HepG2 (cell line): ENCODE measurements around the gene TMEM107. TPM values are rescaled to one million over a fixed set of nuclear protein-coding genes. Genes with fewer than 3 reads are reported as not detected.
A peak's percentile ranks its signal among the peaks of the same experiment; 100 is the strongest.

Experiments
- KDM2A ChIP-seq: sonication (generic); formaldehyde crosslinking; IDR thresholded peaks from 2 replicates; pipeline ENCODE4 v1.4.0; 2020; ENCODE audit warnings: low read depth, missing genetic modification reagents, borderline replicate concordance
- POGZ ChIP-seq: sonication (generic); formaldehyde crosslinking; IDR thresholded peaks from 2 replicates; pipeline ENCODE4 v1.4.0; 2020; ENCODE audit warnings: mild to moderate bottlenecking, missing genetic modification reagents
- RBM39 ChIP-seq: fragments of 200-400 bp; formaldehyde crosslinking; IDR thresholded peaks from one replicate; pipeline ENCODE4 v1.6.1; 2018; ENCODE audit warnings: antibody characterized with exemption, mild to moderate bottlenecking, low read depth, low read length; ENCODE audit not compliant: poor library complexity, severe bottlenecking
- SAFB2 ChIP-seq: sonication (generic); formaldehyde crosslinking; IDR thresholded peaks from 2 replicates; pipeline ENCODE4 v1.5.1; 2020; ENCODE audit warnings: missing genetic modification reagents, low read depth, mild to moderate bottlenecking, borderline replicate concordance
- SMC3 ChIP-seq: IDR thresholded peaks from 2 replicates; pipeline ENCODE4 v1.6.1; 2011; ENCODE audit warnings: low read length, improper control_type of control experiment
- SOX5 ChIP-seq: IDR thresholded peaks from 2 replicates; pipeline ENCODE4 v1.6.1; 2016; ENCODE audit warnings: borderline replicate concordance
- SOX6 ChIP-seq, 2 experiments: fragments of 450-650 bp in 1 of 2; sonication (generic) in 1 of 2; formaldehyde crosslinking in 1 of 2; IDR thresholded peaks; 2 replicates each; pipeline versions ENCODE4 v1.4.0 to v1.6.1; 2017 to 2020; ENCODE audit warnings: antibody characterized with exemption in 1 of 2, mild to moderate bottlenecking in 1 of 2, missing genetic modification reagents in 1 of 2
- ZFP37 ChIP-seq: sonication (generic); formaldehyde crosslinking; IDR thresholded peaks from 2 replicates; pipeline ENCODE4 v1.4.0; 2020; ENCODE audit warnings: missing genetic modification reagents, borderline replicate concordance
- ZKSCAN5 ChIP-seq: sonication (generic); formaldehyde crosslinking; IDR thresholded peaks from 2 replicates; pipeline ENCODE4 v1.5.1; 2020; ENCODE audit warnings: mild to moderate bottlenecking, missing genetic modification reagents
- ZMYM2 ChIP-seq: sonication (generic); formaldehyde crosslinking; IDR thresholded peaks from 2 replicates; pipeline ENCODE4 v1.8.0; 2022; ENCODE audit warnings: mild to moderate bottlenecking, missing genetic modification reagents
- ZMYM3 ChIP-seq: sonication (generic); formaldehyde crosslinking; IDR thresholded peaks from 2 replicates; pipeline ENCODE4 v1.5.1; 2020; ENCODE audit warnings: mild to moderate bottlenecking, missing genetic modification reagents
- ZNF251 ChIP-seq: sonication (generic); formaldehyde crosslinking; IDR thresholded peaks from 2 replicates; pipeline ENCODE4 v1.9.0; 2021; ENCODE audit warnings: mild to moderate bottlenecking, missing genetic modification reagents
- ZNF263 ChIP-seq: sonication (generic); formaldehyde crosslinking; IDR thresholded peaks from 2 replicates; pipeline ENCODE4 v1.4.0; 2020; ENCODE audit warnings: missing genetic modification reagents
- ZNF331 ChIP-seq: sonication (generic); formaldehyde crosslinking; IDR thresholded peaks from 2 replicates; pipeline ENCODE4 v1.4.0; 2020; ENCODE audit warnings: missing genetic modification reagents
- ZNF572 ChIP-seq: sonication (generic); formaldehyde crosslinking; IDR thresholded peaks from 2 replicates; pipeline ENCODE4 v1.5.1; 2020; ENCODE audit warnings: mild to moderate bottlenecking, missing genetic modification reagents
- ZNF615 ChIP-seq: sonication (generic); formaldehyde crosslinking; IDR thresholded peaks from 2 replicates; pipeline ENCODE4 v1.5.0; 2020; ENCODE audit warnings: mild to moderate bottlenecking, missing genetic modification reagents, borderline replicate concordance
- polyA plus RNA-seq, 8 experiments: library from polyadenylated mRNA; depleted of rRNA in 3 of 8; stranded (reverse) in 7 of 8; unstranded in 1 of 8; fragments of >200 nt; fragmentation: Illumina TruSeq in 4 of 8; extraction: Trizol in 4 of 8; gene quantifications; 2 replicates each; pipeline versions ENCODE4 v1.2.1 to v1.2.3, GENCODE V29; 2011 to 2016; ENCODE audit warnings: low read depth in 4 of 8, missing spikeins in 1 of 8, mixed read lengths in 1 of 8; ENCODE audit not compliant: insufficient read depth in 1 of 8
- total RNA-seq, 5 experiments: library from RNA; depleted of rRNA; stranded (reverse); fragments of >200 nt; fragmentation: Illumina TruSeq; extraction: Trizol; gene quantifications; 2 replicates each; pipeline ENCODE4 v1.2.3, GENCODE V29; 2016; ENCODE audit warnings: low read depth in 1 of 5
- TF ChIP-seq, protein P1 (sequence below): IDR thresholded peaks from 2 replicates; pipeline ENCODE4 v1.6.1; 2016; ENCODE audit warnings: low read depth, control low read depth
- TF ChIP-seq, protein P2 (sequence below): sonication (generic); formaldehyde crosslinking; IDR thresholded peaks from 2 replicates; pipeline ENCODE4 v1.4.0; 2020; ENCODE audit warnings: missing genetic modification reagents, mild to moderate bottlenecking, borderline replicate concordance
- TF ChIP-seq, protein P3 (sequence below): IDR thresholded peaks from 2 replicates; pipeline ENCODE4 v1.6.1; 2016; ENCODE audit warnings: missing compliant biosample characterization, missing genetic modification reagents, borderline replicate concordance
- TF ChIP-seq, protein P4 (sequence below): sonication (generic); formaldehyde crosslinking; IDR thresholded peaks from 2 replicates; pipeline ENCODE4 v1.9.0; 2022; ENCODE audit warnings: missing genetic modification reagents, mild to moderate bottlenecking, borderline replicate concordance
- TF ChIP-seq, protein P5 (sequence below): sonication (generic); formaldehyde crosslinking; conservative IDR thresholded peaks from 2 replicates; pipeline ENCODE4 v1.4.0; 2020; ENCODE audit warnings: missing genetic modification reagents

TMEM107 gene
- total and polyA plus RNA-seq, 2 of the 13 experiments (the other 11 are each of a cell fraction or from before 2014, with no cell fraction given) = 7.2 to 15.3 TPM

DNA sequence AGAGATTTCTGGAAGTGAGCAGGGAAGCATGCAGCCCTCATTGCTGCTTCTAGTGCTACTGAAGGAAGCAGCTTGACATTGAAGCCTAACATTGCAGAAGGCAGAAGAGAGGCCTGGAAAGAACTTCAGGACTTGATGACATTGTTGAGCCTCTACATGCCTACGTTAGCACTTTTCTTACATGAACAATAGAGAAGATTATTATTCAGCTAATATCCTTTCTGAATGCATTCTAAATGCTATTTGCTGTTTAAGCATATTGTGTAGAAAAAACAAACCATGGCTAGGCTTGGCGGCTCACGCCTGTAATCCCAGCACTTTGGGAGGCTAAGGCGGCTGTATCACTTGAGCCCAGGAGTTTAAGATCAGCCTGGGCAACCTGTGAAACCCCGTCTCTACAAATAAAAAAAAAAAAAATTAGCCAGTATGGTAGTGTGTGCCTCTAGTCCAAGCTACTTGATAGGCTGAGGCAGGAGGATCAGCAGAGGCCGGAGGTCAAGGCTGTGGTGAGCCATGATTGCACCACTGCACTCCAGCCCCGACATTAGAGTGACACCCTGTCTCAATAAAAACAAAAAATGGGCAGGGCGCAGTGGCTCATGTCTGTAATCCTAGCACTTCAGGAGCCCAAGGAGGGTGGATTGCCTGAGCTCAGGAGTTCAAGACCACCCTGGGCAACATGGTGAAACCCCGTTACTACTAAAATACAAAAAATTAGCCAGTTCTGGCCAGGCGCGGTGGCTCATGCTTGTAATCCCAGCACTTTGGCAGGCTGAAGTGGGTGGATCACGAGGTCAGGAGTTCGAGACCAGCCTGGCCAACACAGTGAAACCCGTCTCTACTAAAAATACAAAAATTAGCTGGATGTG lies 36.4 kb upstream of the TMEM107 start (continued):
- TF ChIP-seq, protein P1, sequence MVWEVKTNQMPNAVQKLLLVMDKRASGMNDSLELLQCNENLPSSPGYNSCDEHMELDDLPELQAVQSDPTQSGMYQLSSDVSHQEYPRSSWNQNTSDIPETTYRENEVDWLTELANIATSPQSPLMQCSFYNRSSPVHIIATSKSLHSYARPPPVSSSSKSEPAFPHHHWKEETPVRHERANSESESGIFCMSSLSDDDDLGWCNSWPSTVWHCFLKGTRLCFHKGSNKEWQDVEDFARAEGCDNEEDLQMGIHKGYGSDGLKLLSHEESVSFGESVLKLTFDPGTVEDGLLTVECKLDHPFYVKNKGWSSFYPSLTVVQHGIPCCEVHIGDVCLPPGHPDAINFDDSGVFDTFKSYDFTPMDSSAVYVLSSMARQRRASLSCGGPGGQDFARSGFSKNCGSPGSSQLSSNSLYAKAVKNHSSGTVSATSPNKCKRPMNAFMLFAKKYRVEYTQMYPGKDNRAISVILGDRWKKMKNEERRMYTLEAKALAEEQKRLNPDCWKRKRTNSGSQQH (CRISPR knock-in tag) = no peak
- TF ChIP-seq POGZ (peak; percentile 65; the same call in 1 of the 2 replicates), ZNF331 (CRISPR knock-in tag) (no peak), ZMYM3 (peak; percentile 73; the same call in 1 of the 2 replicates), RBM39 (no peak), ZNF251 (no peak), SAFB2 (CRISPR knock-in tag) (no peak), ZMYM2 (CRISPR knock-in tag) (peak; percentile 95), ZNF615 (CRISPR knock-in tag) (no peak), KDM2A (CRISPR knock-in tag) (peak; percentile 56), ZNF572 (CRISPR knock-in tag) (no peak), SMC3 (peak; percentile 29; the same call in 1 of the 2 replicates), SOX6 (IDR thresholded peaks at IDR 0.05) (no peak), SOX6 (CRISPR knock-in tag; IDR thresholded peaks at IDR 0.05) (peak; percentile 85), ZKSCAN5 (CRISPR knock-in tag) (no peak), ZNF263 (CRISPR knock-in tag) (no peak), ZFP37 (CRISPR knock-in tag) (no peak), SOX5 (CRISPR knock-in tag) (no peak)
- TF ChIP-seq, protein P2, sequence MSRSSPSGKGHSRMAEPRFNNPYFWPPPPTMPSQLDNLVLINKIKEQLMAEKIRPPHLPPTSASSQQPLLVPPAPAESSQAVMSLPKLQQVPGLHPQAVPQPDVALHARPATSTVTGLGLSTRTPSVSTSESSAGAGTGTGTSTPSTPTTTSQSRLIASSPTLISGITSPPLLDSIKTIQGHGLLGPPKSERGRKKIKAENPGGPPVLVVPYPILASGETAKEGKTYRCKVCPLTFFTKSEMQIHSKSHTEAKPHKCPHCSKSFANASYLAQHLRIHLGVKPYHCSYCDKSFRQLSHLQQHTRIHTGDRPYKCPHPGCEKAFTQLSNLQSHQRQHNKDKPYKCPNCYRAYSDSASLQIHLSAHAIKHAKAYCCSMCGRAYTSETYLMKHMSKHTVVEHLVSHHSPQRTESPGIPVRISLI (CRISPR knock-in tag) = peak; percentile 95
- TF ChIP-seq, protein P3, sequence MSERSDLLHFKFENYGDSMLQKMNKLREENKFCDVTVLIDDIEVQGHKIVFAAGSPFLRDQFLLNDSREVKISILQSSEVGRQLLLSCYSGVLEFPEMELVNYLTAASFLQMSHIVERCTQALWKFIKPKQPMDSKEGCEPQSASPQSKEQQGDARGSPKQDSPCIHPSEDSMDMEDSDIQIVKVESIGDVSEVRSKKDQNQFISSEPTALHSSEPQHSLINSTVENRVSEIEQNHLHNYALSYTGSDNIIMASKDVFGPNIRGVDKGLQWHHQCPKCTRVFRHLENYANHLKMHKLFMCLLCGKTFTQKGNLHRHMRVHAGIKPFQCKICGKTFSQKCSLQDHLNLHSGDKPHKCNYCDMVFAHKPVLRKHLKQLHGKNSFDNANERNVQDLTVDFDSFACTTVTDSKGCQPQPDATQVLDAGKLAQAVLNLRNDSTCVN = peak; percentile 74
- TF ChIP-seq, protein P4, sequence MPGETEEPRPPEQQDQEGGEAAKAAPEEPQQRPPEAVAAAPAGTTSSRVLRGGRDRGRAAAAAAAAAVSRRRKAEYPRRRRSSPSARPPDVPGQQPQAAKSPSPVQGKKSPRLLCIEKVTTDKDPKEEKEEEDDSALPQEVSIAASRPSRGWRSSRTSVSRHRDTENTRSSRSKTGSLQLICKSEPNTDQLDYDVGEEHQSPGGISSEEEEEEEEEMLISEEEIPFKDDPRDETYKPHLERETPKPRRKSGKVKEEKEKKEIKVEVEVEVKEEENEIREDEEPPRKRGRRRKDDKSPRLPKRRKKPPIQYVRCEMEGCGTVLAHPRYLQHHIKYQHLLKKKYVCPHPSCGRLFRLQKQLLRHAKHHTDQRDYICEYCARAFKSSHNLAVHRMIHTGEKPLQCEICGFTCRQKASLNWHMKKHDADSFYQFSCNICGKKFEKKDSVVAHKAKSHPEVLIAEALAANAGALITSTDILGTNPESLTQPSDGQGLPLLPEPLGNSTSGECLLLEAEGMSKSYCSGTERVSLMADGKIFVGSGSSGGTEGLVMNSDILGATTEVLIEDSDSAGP = peak; percentile 50; the same call in 1 of the 2 replicates
- TF ChIP-seq, protein P5, sequence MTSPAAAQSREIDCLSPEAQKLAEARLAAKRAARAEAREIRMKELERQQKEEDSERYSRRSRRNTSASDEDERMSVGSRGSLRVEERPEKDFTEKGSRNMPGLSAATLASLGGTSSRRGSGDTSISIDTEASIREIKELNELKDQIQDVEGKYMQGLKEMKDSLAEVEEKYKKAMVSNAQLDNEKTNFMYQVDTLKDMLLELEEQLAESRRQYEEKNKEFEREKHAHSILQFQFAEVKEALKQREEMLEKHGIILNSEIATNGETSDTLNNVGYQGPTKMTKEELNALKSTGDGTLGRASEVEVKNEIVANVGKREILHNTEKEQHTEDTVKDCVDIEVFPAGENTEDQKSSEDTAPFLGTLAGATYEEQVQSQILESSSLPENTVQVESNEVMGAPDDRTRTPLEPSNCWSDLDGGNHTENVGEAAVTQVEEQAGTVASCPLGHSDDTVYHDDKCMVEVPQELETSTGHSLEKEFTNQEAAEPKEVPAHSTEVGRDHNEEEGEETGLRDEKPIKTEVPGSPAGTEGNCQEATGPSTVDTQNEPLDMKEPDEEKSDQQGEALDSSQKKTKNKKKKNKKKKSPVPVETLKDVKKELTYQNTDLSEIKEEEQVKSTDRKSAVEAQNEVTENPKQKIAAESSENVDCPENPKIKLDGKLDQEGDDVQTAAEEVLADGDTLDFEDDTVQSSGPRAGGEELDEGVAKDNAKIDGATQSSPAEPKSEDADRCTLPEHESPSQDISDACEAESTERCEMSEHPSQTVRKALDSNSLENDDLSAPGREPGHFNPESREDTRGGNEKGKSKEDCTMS (CRISPR knock-in tag) = no peak
